RWPE1 (cell line): ENCODE results near the gene DCTN4.

Source experiments
- CTCF ChIA-PET: fragments of 350-600 bp; sonication (Branson Sonifier 250); formaldehyde crosslinking; extraction: SDS; loops from one replicate; lab custom pipeline; 2021; lab: Yijun Ruan, JAX
- POLR2A ChIA-PET: fragments of 400-600 bp; formaldehyde crosslinking; extraction: SDS; loops from one replicate; lab custom pipeline; 2020; ENCODE audit warnings: antibody characterized with exemption; ENCODE audit not compliant: low non-redundant PET; lab: Yijun Ruan, JAX
- DNase-seq: peaks from one replicate; pipeline ENCODE4 v3.0.0; 2012; ENCODE audit warnings: low spot score
- H3K27ac ChIP-seq: fragments of 450-650 bp; 2 replicates; pipeline ENCODE4 v1.5.1; 2017
- CTCF ChIP-seq: fragments of 450-650 bp; conservative IDR thresholded peaks from 2 replicates; pipeline ENCODE4 v1.5.1; 2017; ENCODE audit warnings: low read depth, mild to moderate bottlenecking

Gene DCTN4

GRCh38 chr5:150700594-150701377, 58.0 kb downstream of the DCTN4 start, which contains the start of gene RBM22:
Gene RBM22 (minus strand): TSS chr5:150701062. CDS start chr5:150700985, 77 bp downstream.
- POLR2A ChIA-PET = interaction anchor here (0.5 to 1.5 kb wide), 3 partner anchors 58 to 242 kb away, joined by 3 to 8 read pairs (median 4); partner anchors contain the start of gene DCTN4

GRCh38 chr5:150700246-150700593, 58.6 kb downstream of the DCTN4 start:
- ChIA-PET CTCF (interaction anchor here (0.5 to 2.6 kb wide), 15 partner anchors 9 to 257 kb away, joined by 3 to 21 read pairs (median 4); partner anchors contain the start of genes IRGM and SMIM3), POLR2A (interaction anchor here (0.8 to 1.5 kb wide), 2 partner anchors 59 to 90 kb away, joined by 4 to 8 read pairs; partner anchors contain the start of gene DCTN4)
- DNase-seq = no peak
- peak overlapping the region; percentile 89 for H3K27ac ChIP-seq
- TF ChIP-seq CTCF = no peak

More at GRCh38 chr5:150700594-150701377, 58.0 kb downstream of the DCTN4 start, which contains the start of gene RBM22:
- CTCF ChIA-PET = interaction anchor here (0.5 to 2.6 kb wide), 25 partner anchors 8 to 1342 kb away, joined by 3 to 21 read pairs (median 3); partner anchors contain the start of genes IRGM and SMIM3
- peak within 1 kb of the TSS; percentile 89 for H3K27ac ChIP-seq
- peak; percentile 84 for TF ChIP-seq CTCF
- peak; percentile 89 for DNase-seq

GRCh38 chr5:150694612-150695011, 64.2 kb downstream of the DCTN4 start:
- ChIA-PET POLR2A (no interaction called here), CTCF (interaction anchor here (0.5 to 0.6 kb wide), 3 partner anchors 17 to 239 kb away, joined by 3 to 4 read pairs (median 3); no protein-coding TSS in a partner anchor)
- DNase-seq = no peak
- no peak overlapping the region for H3K27ac ChIP-seq
- no peak for TF ChIP-seq CTCF

GRCh38 chr5:150692276-150692675, 66.5 kb downstream of the DCTN4 start:
- TF ChIP-seq CTCF = no peak
- POLR2A ChIA-PET = no interaction called here
- no peak overlapping the region for H3K27ac ChIP-seq
- DNase-seq = no peak
- CTCF ChIA-PET = interaction anchor here (1.0 kb wide), 1 partner anchor 132 kb away, joined by 3 read pairs; no protein-coding TSS in a partner anchor

- POLR2A ChIA-PET = no interaction called here
- no peak overlapping the region for H3K27ac ChIP-seq
- TF ChIP-seq CTCF = no peak
- DNase-seq = no peak
- CTCF ChIA-PET = interaction anchor here (0.6 to 1.4 kb wide), 3 partner anchors 9 to 541 kb away, joined by 3 to 6 read pairs (median 5); no protein-coding TSS in a partner anchor
Observed at GRCh38 chr5:150690760-150691159, 68.1 kb downstream of the DCTN4 start.

- DNase-seq = no peak
- ChIA-PET POLR2A (no interaction called here), CTCF (interaction anchor here (0.6 kb wide), 1 partner anchor 1099 kb away, joined by 5 read pairs; no protein-coding TSS in a partner anchor)
- H3K27ac ChIP-seq = no peak overlapping the region
- TF ChIP-seq CTCF = no peak
Observed at GRCh38 chr5:150689120-150689519, 69.7 kb downstream of the DCTN4 start.
